IPS-NIHi7 (cell line): ENCODE data around the gene XAGE1A.
"Not testable (repeated sequence)": the region's sequence is repeated elsewhere in the genome, so short reads cannot be mapped to it uniquely, and the experiment has no call there.

Experiments used
- DNase-seq: peaks from one replicate; pipeline ENCODE4 v3.0.0; 2012; ENCODE audit warnings: mixed read lengths; ENCODE audit errors: extremely low spot score

Gene XAGE1A, protein sequence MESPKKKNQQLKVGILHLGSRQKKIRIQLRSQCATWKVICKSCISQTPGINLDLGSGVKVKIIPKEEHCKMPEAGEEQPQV

DNA sequence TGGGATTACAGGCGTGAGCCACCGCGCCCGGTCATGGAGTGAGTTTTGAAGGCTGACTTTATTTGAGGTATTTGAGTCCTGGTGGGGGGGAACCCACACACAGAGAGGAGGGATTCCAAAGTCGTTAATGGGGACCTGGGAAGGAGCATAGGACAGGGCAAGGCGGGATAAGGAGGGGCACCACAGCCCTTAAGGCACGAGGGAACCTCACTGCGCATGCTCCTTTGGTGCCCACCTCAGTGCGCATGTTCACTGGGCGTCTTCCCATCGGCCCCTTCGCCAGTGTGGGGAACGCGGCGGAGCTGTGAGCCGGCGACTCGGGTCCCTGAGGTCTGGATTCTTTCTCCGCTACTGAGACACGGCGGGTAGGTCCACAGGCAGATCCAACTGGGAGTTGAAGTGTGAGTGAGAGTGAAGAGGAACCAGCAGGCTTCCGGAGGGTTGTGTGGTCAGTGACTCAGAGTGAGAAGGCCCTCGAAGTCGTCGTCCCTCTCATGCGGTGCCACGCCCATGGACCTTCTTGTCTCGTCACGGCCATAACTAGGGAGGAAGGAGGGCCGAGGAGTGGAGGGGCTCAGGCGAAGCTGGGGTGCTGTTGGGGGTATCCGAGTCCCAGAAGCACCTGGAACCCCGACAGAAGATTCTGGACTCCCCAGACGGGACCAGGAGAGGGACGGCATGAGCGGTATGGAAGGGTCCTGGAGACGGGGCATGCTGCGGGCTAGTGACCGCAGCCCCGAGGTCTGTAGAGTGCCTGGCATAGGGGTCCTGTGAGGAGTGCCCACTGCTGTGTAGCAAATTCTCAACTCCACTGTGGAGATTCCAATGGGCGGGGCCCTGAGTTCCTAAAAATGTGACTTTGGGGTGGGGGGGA is at the start of gene XAGE1A:
Gene XAGE1A, plus strand, starts transcription at position 264 of the 874 bp plus-strand sequence. CDS start 1,554 bp downstream, outside the sequence.
- not testable (repeated sequence) for DNase-seq

DNA sequence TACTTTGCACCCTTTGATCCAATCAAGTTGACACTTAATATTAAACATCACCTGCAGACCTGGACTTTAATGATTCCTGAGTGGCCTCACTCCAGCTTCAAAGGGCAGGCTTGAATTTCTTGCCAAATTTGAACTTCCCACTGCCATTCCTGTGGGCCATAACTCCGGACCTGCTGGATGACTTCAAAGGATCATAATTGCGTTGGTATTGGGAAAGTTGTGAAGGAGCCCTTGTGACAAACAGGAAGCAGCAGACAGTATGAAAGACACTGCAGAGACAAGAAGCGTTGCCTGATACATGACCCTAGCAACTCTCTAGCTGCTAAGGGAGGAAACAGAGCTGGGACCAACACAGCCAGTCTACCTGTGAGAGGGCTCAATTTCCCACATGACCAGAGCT is 43.6 kb upstream of the XAGE1A start:
- DNase-seq = not testable (repeated sequence)

DNA sequence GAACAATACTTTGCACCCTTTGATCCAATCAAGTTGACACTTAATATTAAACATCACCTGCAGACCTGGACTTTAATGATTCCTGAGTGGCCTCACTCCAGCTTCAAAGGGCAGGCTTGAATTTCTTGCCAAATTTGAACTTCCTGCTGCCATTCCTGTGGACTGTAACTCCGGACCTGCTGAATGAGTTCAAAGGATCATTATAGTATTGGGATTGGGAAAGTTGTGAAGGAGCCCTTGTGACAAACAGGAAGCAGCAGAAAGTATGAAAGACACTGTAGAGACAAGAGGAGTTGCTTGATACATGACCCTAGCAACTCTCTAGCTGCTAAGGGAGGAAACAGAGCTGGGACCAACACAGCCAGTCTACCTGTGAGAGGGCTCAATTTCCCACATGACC is 24.3 kb upstream of the XAGE1A start:
- not testable (repeated sequence) for DNase-seq

DNA sequence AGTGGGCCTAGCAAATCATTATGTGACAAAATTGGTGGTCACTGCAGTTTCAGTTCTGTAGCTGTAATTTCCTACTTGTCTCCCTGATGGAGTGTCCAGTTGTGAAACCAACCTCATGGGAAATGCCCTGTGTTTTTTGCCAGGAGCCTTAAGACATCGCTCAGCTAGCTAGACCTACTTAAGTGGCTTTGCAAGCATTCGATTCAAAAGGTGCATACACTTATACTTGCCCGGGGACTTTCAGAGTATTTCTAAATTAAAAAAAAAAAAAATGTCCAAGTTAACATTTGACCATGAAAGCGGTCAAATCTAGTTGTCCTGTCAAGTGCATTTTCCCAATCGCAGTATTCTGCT is 788 bp downstream of the XAGE1A start:
- DNase-seq = not testable (repeated sequence)

DNA sequence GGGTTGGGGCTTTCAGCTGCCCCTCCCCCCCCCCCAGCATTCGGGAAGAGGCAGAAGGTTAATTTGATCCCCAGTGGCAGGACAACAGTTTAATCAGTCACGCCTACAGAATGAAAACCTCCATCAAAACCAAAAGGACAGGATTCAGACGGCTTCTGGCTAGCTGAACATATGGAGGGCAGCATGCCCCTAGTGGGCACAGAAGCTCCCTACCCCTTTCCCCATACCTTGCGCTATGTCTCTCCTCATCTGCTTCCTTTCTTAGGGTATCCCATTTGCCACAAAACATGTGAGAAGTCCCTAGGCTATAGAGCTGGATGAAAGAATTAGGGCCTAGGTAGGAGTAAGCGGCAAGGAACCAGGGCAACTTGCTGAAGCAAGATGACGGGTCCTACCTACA is 5.8 kb downstream of the XAGE1A start:
- not testable (repeated sequence) for DNase-seq

DNA sequence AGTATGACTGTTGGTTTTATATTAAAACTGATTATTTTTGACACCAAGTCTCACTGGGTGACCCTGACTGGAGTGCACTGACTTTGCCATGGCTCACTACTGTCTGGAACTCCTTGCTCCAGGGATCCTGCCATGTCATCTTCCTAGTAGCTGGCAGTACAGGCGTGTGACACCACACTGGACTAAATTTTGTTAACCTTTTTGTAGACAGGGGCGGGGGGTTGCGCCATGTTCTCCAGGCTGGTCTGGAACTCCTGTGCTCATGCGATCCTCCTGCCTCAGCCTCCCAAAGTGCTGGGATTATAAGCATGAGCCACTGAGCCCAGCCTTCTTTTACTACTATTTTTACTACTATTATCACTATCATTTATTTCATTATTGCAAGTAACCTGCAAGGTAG is 8.9 kb downstream of the XAGE1A start:
- no peak for DNase-seq

DNA sequence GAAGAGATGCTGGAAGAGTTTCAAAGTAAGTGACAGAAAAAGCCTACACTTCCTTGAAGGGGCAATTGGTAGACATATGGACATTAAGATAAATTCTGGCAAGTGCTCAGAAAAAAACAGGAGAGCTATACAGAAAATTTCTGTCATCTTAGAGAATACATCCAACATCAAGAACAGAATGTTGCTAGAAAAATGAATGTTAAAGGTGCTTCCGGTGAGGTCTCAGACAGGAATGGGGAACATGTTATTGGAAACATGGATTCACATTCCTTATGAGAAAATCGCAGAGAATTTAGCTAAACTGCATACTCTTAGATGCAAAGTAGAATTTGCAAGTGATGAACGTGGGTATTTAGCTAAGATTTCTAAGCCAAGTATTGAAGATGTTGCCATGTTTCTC is 11.7 kb downstream of the XAGE1A start:
- no peak for DNase-seq

DNA sequence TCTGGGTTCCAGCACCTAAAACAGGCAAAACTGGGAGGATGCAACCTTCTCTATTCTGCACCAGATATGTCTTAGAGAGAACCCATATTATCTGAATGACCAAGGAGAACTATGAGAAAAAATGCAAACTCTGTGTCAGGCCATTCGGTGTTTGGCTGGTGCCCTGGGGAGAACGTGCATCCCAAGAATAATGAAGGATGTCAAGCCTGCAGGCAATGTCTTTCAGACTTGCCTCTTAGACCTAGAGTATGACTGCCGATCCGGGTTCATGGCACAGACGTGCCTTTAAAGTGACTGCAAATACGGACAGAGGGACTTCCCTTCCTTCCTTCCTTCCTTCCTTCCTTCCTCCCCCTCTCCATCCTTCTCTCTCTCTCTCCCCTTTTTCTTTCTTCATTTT is 14.3 kb downstream of the XAGE1A start:
- no peak for DNase-seq

DNA sequence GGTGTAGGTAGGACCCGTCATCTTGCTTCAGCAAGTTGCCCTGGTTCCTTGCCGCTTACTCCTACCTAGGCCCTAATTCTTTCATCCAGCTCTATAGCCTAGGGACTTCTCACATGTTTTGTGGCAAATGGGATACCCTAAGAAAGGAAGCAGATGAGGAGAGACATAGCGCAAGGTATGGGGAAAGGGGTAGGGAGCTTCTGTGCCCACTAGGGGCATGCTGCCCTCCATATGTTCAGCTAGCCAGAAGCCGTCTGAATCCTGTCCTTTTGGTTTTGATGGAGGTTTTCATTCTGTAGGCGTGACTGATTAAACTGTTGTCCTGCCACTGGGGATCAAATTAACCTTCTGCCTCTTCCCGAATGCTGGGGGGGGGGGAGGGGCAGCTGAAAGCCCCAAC is 15.5 kb downstream of the XAGE1A start:
- DNase-seq = not testable (repeated sequence)

DNA sequence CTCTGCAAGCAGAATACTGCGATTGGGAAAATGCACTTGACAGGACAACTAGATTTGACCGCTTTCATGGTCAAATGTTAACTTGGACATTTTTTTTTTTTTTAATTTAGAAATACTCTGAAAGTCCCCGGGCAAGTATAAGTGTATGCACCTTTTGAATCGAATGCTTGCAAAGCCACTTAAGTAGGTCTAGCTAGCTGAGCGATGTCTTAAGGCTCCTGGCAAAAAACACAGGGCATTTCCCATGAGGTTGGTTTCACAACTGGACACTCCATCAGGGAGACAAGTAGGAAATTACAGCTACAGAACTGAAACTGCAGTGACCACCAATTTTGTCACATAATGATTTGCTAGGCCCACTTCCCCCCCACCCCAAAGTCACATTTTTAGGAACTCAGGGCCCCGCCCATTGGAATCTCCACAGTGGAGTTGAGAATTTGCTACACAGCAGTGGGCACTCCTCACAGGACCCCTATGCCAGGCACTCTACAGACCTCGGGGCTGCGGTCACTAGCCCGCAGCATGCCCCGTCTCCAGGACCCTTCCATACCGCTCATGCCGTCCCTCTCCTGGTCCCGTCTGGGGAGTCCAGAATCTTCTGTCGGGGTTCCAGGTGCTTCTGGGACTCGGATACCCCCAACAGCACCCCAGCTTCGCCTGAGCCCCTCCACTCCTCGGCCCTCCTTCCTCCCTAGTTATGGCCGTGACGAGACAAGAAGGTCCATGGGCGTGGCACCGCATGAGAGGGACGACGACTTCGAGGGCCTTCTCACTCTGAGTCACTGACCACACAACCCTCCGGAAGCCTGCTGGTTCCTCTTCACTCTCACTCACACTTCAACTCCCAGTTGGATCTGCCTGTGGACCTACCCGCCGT is 20.7 kb downstream of the XAGE1A start:
- not testable (repeated sequence) for DNase-seq

DNA sequence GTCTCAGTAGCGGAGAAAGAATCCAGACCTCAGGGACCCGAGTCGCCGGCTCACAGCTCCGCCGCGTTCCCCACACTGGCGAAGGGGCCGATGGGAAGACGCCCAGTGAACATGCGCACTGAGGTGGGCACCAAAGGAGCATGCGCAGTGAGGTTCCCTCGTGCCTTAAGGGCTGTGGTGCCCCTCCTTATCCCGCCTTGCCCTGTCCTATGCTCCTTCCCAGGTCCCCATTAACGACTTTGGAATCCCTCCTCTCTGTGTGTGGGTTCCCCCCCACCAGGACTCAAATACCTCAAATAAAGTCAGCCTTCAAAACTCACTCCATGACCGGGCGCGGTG is 21.3 kb downstream of the XAGE1A start, which contains the start of gene XAGE1B:
Gene XAGE1B, minus strand, starts transcription at position 77 of the 339 bp plus-strand sequence. CDS start 1,536 bp downstream, outside the sequence.
- DNase-seq = not testable (repeated sequence)

DNA sequence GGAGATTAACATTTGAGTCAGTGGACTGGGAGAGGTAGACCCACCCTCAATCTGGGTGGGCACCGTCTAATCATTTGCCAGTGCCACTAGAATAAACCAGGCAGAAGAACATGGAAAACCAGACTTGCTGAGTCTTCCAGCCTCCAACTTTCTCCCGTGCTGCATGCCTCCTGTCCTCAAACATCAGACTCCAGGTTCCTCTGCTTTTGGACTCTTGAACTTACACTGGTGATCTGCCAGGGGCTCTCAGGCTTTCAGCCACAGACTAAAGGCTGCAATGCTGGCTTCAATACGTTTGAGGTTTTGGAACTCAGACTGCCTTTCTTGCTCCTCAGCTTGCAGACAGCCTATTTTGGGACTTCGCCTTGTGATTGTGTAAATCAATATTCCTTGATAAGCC is 45.4 kb downstream of the XAGE1A start:
- DNase-seq = not testable (repeated sequence)

DNA sequence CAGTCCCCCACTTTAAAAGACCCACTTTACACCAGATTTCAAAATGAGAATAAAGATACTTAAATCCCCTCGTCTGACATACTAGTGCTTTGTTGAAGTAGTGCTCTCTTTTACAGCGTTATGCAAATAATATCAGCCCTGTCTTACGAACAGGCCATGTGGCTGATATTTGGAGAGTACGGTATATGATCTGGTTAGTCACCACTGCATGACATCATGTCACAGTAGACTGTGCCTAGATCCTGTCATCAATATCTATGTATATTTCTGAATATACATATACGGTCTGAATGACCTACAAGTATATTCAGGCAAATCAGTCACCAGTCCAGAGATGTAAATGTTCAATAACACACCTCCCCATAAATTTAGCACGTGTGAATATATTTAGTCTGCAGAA is 46.7 kb downstream of the XAGE1A start:
- DNase-seq = no peak

DNA sequence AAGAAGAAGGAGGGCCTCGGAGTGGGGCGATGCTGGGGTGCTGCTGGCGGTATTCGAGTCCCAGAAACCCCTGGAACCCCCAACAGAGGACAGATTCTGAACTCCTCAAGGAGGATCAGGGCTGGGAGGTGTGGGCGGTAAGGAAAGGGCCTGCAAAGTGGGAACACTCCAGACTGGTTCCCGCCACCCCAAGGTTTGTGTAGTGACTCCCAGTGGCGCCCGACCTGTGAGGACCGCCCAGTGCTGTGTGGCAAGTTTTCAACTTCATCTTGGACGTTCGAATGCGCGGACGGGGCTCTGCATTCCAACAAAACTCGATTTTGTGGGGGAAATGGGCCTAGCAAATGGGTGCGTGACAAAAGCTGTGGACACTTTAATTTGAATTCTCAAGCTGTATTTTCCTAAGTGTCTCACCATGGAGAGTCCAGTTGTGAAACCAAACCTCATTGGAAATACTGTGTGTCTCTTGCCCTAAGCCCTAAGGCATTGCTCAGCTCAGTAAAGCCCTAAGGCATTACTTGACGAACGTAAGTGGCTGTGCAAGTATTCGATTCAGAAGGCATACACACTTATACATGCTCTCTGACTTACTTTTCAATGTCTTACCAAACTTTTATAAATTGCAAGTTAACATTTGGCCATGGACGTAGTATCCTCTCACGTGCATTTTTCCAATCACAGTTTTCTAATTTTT is 48.7 kb downstream of the XAGE1A start:
- no peak for DNase-seq

DNA sequence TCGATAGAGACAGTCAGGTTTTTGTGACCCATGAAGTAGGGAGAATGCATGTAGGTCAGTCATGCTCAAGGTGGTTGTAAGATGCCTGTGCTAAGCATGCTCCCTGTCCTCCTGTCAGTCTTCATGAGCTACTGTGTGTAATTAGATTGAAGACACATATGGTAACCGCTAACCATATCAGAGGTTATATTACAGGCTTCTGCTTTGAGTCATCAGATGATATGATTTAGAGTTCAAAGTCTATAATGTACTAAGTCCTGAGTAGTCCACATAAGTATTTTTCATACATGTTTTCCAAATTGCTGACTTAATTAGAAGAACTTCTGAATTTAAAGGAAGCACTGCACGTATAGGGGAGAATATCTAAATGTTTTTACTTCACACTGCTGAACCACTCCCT is 53.2 kb downstream of the XAGE1A start:
- not testable (repeated sequence) for DNase-seq
